ENCODE measurements around the gene YKT6. TPM values are rescaled to one million over a fixed set of nuclear protein-coding genes. Genes with fewer than 3 reads are reported as not detected.

Gene YKT6
- total RNA-seq, 2 donors from 2014 or later: 63.5 to 68.4 TPM

- TF ChIP-seq CTCF (IDR thresholded peaks at IDR 0.05) (no peak), POLR2AphosphoS5 (IDR thresholded peaks at IDR 0.05) (no peak), POLR2A (IDR thresholded peaks at IDR 0.05) (no peak)
- WGBS: 51% methylated on average over 9 of the region's 9 CpGs
- Histone ChIP-seq H3K36me3 (no peaks in the 10 kb centered on the region), H3K4me1 (replicated peaks) (no peaks in the 10 kb centered on the region), H3K27ac (no peak overlapping the region), H3K4me3 (no peak overlapping the region), H3K9me3 (no peaks in the 10 kb centered on the region), H3K27me3 (replicated peaks; ENCODE audit: insufficient read depth) (no peaks in the 10 kb centered on the region)
- intact Hi-C loops (cut with DNase I): no loop called here
- no peak for DNase-seq (ENCODE audit: low spot score)
These were observed 13.0 kb upstream of the YKT6 start for GRCh38 chr7:44187636-44188416.

DNA sequence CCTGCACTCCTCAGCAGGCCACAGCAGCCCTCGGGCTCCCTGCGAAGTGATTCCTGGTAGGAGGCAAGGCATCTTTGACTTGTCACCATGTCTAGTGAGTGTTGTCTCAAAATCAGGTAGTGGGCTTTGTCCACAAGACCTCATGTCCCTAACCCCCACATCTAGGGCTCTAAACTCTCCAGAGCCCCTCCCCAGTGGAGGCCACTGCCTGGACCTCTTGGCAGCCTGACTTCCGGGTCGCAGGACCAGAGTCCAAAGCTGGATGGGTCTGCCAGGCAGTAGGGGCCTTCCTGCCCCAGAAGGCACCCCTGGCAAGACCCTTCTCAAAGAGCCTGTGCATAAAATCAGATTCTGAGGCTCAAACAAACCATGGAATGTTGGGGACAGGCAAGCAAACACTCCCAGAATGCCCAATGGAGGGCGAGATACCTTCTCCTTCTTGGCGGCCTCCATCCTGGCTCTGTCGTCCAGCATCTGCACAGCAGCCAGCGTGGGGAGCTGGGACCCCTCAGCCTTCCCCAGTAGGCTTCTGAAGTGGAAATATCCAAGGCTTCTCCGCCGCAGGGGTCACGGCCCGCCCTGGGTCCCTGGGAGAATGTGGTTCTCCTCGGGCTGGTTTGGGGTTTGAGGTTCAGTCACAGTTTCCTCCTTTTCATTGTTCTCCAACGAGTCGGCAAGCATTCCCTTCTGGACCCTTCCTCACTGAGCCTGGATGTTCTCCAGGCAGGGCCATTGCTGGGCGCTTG lies 12.1 kb upstream of the YKT6 start:
- TF ChIP-seq POLR2AphosphoS5 (IDR thresholded peaks at IDR 0.05) (no peak), POLR2A (IDR thresholded peaks at IDR 0.05) (no peak), CTCF (IDR thresholded peaks at IDR 0.05) (no peak)
- Histone ChIP-seq H3K9me3 (no peaks in the 10 kb centered on the region), H3K27ac (no peak overlapping the region), H3K4me1 (replicated peaks) (no peaks in the 10 kb centered on the region), H3K27me3 (replicated peaks; ENCODE audit: insufficient read depth) (no peaks in the 10 kb centered on the region), H3K36me3 (no peaks in the 10 kb centered on the region), H3K4me3 (no peak overlapping the region)
- DNase-seq (ENCODE audit: low spot score): no peak
- intact Hi-C loops (cut with DNase I): no loop called here
- WGBS: 76% methylated on average over 16 of the region's 16 CpGs

- Histone ChIP-seq H3K36me3 (no peaks in the 10 kb centered on the region), H3K4me1 (replicated peaks) (no peaks in the 10 kb centered on the region), H3K4me3 (no peak within 1 kb of the TSS), H3K27ac (no peak within 1 kb of the TSS), H3K9me3 (no peaks in the 10 kb centered on the region), H3K27me3 (replicated peaks; ENCODE audit: insufficient read depth) (no peaks in the 10 kb centered on the region)
- TF ChIP-seq CTCF (IDR thresholded peaks at IDR 0.05) (no peak), POLR2A (IDR thresholded peaks at IDR 0.05) (no peak), POLR2AphosphoS5 (IDR thresholded peaks at IDR 0.05) (no peak)
- WGBS: 75% methylated on average over 11 of the region's 11 CpGs
- no peak for DNase-seq (ENCODE audit: low spot score)
- intact Hi-C loops (cut with DNase I): no loop called here
These were observed 11.3 kb upstream of the YKT6 start, which contains the start of gene GCK for GRCh38 chr7:44189286-44189992. Gene GCK, minus strand, starts transcription at chr7:44189439. Its CDS starts 486 bp downstream, at chr7:44188953.

DNA sequence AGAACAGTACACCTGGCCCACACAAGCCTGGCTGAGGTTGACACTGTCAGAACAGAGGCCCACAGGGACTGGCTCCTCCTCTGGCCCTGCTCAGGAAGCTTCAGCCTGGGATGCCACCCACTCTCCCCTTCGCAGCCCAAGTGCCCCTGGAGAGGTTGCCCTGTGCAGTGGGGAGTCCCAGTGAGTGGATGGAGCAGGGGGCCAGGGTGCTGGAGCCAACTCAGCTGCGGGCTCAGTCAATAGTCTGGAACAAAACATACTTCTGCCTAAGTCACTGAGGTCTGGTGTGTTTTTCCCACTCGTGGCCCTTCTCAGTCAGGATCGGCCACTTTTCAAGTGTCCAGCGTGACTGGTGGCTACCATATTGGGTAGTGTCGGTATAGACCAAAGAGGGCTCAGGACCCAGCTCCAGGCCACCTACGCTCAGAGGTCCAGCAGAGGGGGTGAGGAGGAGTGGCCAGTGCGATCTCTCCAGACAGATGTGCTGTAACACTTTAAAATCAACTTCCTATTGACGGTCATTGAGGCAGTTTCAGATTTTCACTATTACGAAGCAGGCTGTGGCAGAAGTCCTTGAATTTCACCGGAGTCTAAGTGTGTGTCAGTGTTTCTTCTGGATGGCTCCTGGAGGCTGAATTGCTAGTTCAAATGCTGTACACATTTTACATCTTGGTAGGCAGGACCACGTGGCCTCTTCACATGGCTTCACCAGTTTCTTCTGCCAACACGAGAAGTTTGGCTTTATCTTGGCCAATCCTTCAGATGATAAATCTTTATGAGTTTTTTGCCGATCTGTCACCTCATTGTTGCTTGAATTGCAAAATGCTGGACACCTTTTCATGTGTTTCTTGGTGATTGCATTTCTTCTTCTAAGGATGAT lies 10.5 kb upstream of the YKT6 start:
- Histone ChIP-seq H3K36me3 (no peaks in the 10 kb centered on the region), H3K27me3 (replicated peaks; ENCODE audit: insufficient read depth) (no peaks in the 10 kb centered on the region), H3K9me3 (no peaks in the 10 kb centered on the region), H3K4me1 (replicated peaks) (no peaks in the 10 kb centered on the region), H3K27ac (no peak overlapping the region), H3K4me3 (no peak overlapping the region)
- no peak for DNase-seq (ENCODE audit: low spot score)
- 79% methylated on average over 14 of the region's 14 CpGs for WGBS
- TF ChIP-seq POLR2A (IDR thresholded peaks at IDR 0.05) (no peak), POLR2AphosphoS5 (IDR thresholded peaks at IDR 0.05) (no peak), CTCF (IDR thresholded peaks at IDR 0.05) (no peak)
- intact Hi-C loops (cut with DNase I): loop anchor here (10.0 kb wide), 1 partner anchor 115 kb away; no protein-coding TSS in a partner anchor
